Fibroblast of skin of scalp (primary cell): ENCODE data around the gene ERG.

Source experiments
- DNase-seq: peaks from one replicate; pipeline ENCODE4 v3.0.0-alpha.2; 2013

The ERG gene

DNA sequence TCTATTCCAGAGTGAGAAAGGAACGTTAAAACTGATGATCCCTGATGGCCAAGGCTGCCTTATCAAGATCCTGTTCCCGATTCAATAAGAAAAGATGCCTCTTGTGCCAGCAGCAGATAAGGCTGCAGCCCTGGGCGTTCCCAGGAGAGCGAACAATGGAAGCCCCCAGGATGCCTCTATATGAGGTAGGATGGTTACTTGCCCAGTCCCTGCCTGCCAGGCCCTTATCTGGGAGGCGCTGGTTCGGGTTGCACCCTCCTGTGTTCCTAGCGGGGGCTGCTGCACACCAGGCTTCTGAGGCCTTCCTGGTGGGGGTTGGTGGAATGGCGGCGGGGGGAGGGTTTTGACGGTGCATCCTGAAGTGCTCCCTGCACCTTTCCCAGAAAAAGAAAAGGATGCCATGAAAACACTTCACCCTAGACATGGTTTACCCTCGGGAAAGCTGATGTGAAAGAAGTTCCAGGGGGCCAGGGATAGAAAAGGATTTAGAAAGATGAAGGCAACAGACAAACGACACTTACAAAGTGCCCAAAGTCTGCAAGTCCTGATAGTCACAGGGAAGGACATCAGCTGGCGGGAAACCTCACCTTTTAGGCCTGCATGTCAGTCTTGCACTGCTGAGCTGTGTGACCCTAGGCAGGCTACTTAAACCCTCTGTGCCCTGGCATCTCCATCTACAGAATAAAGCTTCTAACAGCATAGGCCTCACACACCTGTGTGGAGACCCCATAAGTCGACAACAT lies 141.2 kb downstream of the ERG start:
- DNase-seq, result no peak

DNA sequence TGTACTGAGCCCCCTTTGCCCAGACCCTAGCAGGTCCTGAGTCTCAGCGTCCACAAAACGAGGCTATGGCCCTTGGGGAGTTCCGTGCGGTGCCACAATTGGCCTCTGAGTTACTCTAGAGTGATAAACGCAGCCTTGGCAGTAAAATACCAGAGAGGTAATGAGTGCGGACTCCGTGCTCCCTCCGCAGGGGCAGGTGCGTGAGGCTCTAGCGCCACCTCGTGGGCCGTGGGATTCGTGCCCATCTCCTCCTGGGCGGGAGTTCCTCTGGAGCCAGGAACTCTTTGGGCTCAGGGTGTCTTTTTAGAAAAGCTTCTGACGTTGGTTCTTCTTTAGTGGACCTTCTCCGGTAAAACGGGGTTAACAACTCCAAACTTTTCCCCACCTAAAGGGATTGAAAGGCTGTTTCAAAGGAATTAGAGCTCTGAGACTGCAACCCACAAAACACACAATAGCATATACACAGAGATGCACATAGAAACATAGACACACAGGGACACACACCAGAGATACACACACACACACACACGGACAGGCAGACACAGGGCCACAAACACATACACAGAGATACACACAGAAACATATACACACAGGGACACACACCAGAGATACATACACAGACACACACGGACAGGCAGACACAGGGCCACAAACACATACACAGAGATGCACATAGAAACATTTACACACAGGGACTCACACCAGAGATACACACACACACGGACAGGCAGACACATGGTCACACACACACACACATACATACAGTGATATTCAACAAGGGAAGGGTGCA lies 142.1 kb downstream of the ERG start:
- DNase-seq, result peak; percentile 82

DNA sequence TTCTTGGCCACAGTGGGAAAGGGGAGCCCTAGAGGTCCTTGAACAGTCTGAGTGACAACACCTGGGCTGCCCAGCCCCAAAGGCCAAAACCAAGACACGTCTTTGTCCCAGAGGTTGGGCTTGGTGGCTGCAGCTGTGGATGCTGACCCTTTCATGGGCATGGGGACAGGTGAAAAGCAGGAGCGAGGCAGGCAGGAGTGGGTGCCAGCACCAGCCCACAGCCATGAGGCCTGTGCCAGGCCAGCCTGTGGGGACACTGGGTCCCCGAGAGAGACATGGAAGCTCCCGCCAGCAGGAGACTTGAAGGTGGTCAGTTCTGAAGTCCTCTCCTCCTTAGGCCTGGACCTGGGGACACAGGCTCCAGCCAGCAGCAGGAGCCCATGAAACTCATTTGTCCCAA lies 142.9 kb downstream of the ERG start:
- DNase-seq, result no peak

DNA sequence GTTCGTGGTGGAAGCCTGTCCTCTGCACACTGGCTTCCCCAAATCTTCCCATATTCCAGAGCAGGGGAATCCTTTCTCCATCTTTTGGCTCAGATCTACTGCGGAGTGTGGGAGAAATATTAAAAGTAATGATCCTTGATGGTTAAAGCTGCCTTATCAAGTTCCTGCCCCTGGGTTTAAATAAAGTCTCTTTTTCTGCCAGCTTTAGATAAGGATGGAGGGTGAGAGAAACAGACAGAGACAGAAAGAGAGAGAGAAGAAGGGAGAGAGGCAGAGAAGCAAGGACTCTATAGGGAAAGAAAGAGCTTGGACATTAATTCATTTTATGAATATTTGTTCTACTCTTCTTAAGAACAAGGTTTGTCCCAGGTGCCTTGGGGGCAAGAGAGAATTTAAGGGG lies 143.5 kb downstream of the ERG start:
- no peak for DNase-seq

DNA sequence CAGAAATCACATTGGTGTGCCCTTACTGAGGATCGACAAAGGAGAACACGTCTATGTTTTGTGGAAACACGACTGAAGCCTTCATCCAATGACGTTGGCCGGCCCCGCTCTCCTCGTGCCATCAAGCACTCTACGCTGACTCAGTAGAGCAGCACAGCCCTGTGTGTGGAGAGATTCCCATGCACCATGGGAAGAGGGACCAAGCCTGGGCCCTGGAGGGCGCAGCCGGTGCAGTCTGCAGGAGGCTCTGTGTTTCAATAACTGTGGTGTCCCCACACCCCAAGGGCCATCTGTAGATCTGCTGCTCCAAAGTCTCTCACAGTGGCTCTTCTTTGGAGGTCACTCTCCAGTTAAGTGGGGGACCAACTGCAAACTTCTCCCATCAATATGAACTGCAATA lies 144.0 kb downstream of the ERG start:
- DNase-seq, result no peak

DNA sequence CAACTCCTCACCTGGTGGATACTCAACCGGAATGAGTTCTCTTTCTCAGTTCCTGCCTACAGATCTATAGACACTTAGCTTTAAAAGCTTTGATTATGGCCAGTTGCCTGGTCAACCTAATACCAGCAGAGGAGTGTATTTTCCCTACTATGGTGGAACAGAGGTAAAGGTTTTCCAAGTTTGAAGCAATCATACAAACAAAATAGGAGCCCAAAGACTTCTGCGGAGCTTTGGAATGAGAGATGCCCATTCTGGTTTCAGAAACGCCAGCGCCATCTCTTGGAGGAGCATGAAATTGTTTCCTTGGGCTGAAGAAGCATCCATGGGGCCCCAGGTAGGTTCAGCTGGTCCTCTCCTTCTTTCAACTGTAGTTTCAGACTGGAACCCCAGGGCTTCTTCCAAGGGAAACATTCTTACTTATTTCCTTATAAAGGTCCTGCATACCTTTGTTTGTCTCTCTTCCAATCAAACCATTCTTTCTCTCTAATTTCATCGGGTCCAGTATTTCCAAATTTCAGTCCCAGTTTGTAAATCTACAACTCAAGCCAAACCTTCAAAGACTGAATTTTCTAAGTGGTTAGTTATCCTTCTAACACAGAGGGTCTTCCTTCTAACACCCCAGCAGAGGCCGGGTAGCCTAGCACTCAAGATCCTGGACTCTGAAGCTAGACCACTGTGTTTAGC lies 145.6 kb downstream of the ERG start:
- peak; percentile 86 for DNase-seq

DNA sequence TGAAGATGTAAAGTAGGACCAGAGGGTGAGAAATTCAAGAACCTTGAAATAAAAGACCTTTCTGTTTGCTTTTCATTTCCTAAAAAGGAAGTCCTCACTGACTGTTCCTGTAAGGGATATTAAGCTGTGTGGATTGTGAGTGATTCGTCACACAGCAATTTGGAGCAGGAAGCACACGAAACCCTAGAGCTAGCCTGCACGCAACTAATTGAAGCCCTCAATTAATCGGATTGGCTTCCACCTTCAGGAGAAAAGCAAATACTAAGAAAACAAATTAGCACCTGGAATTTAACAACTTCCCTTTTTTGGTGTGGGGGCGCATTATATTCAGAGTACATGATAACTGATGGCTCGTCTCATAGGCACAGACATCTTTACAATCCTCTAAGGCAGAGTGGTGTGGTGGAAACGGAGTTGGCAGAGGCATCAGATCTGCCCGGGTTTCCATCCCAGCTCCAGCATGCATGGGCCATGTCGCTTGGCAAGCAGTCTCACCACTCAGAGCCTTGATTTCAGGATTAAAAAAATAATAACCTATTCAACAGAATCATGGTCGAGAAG lies 146.2 kb downstream of the ERG start:
- DNase-seq, result peak; percentile 97

DNA sequence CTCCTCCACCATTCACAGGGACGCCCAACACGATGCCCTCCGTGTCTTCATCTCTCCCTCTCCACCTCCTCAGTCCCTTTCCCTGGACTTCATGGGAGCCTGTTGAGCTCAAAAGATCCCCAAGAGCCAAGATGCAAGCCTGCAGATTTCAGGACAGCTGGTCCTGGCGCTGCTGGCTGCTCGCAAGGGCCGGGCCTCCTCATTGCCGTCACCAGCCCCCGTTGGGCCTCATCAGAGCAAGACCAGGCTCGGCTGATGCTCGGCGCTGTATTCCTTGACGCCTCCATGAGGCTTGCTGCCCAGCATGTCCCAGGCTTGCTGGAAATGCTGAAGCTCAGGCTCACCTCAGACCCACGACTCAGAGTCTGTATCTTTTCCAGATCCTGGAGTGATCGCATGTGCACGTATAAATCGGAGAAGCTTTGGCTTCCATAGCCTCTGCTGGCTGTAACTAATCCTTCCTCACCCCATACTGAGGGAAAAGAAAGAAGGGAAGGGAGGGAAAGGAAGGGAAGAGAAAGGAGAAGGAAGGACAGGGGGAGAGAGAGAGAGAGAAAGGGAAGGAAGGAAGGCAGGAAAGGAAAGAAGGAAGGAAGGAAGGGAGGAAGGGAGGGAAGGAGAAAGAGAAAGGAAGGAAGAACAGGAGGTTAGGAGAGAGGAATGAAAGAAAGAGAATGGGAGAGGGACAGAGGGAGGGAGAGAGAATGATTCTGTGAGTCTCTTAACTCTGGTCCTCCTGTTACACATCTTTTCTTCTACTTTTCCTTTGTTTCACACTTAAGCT lies 146.9 kb downstream of the ERG start:
- DNase-seq, result peak; percentile 40

DNA sequence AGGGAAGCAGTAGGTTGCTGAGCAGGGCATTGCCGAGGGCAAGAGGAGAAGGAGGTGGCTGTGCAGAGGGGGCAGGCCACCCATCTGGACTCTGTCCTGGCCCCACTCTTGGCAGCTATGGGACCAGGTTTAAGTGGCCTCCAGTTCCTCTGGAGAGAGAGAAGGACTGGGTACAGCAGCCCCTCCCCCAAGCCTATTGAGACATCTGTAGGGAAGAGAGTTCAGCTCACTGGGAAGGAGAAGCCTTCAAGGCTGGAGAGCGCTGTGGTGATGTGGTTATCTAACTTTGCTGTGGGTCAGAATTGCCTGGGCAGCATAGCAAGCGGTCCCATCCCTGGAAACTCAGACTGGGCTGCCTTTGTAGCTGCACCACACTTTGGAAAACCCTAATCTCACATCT lies 147.6 kb downstream of the ERG start:
- peak; percentile 50 for DNase-seq

DNA sequence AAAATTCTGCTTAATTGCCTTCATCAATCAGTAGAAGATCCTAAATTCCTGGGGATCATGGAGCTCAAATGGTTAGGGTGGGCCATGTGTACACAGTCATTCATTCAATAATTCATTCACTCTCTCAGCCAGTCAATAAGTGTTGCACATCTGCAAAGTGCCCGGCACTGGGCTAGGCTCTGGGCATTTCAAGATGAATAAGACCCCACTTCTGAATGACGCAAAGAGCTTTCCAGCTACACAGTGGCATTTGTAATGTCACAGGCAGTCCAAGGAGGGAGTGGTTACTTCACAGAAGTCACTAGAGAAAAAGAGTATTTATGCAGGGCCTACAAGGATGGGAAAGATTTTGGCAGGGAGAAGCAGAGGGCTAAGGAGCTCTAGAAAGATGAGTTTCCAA lies 148.3 kb downstream of the ERG start:
- no peak for DNase-seq

DNA sequence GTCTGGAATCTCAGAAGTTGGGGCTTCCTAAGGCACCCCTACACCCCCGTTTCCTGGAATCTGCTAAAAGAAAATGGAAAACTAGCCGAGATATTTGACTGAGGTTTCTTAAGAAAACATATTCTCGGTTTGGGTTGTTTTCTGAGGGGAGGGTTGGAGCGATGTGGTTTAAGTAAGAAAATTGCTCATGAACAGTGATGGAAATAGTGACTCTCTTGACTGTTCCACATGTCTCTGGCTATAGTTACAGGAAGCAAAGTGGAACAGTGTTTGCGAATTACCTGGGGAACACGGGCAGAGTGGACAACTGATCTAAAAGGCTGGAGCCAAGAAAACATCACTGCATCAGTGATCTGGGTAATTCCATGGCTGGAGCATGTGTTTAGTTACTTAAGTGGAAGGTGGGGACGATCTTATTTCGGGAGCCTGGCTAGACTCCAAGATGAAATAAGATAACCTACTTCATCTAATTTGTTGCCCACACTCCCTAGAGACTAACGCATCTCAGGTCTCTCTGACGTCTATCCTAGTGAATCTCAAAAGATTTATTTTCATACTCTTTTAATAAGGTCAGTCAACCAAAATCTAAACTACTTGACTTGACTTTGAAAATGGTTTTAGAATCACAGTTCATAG lies 149.0 kb downstream of the ERG start:
- DNase-seq, result peak; percentile 94

DNA sequence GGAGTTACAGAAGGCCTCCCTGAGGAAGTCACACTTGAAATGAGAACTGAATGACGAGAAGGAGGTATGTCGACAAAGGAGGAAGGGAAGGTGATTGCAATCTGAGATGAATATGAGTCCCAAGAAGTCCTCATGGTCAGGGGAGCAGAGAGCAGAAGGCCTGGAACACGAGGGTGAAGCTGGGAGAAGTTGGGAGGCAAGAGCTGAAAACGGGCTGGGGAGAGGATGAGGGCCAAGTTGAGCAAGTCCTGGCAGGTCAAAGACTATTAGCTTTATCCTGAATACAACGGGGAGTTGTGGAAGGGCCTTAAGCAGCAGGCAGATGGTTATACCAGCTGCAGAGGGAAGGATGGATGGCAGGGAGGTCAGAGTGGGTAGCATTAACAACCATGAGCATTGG lies 152.0 kb downstream of the ERG start:
- DNase-seq, result no peak

DNA sequence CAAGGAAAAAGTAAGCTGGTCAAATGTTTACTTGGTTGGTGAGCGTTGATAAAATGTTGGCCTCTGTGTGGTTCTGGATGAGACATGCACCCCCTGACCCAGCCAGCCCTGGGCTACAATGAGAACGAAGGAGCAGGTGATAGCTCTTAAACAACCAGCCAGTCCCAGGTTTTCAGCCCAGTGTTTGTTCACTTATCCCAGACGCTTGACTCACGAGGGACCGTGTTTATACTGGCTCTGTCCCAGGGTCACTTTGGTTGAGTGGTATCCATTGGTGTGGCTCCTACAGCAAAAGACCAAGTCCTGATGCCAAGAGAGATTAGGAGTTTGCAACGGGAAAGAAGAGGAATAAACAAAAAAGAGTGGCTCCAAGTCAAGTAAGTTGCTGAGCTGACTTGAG lies 154.6 kb downstream of the ERG start:
- DNase-seq, result peak; percentile 57

DNA sequence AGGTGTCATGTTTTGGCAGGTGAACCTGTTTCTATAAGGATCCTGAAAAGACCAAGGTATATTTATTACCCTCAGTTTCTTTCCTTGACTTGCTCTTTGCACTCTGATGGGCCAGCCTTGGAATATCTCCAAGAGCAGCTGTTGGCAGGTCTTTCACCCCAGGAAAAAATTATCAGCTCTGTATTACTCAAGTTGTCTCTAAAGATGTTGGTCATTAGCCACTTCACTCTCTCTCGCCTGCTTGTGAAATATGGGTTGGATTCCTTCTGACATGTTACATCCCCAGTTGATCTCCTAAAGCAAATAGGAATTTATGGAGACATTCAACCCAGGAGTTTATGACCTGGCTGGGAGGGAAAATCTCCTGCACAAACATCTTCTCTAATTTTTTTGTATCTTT lies 155.5 kb downstream of the ERG start:
- DNase-seq, result no peak

DNA sequence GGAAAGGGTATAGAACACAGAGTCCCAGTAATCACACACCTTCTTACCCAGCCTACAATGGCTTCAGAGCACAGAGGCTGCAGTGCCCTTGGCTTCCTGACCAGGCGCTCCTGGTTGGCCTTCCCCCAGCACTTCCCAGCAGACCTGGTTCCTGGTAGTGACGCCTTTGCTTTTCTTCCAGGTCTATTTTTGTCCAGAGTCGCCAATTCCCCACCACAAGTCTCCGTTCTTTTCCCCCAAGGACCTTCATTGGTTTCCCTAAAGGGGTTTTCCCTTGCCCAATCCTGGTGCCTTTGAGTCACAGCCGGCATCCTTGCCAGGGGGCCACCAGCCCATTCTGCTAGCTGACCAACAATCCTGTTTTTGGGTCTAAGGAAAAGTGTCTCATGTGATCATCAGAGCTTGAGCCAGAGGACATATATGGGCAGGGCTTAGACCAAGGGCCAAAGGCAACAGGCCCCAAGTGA lies 156.7 kb downstream of the ERG start:
- DNase-seq, result no peak

DNA sequence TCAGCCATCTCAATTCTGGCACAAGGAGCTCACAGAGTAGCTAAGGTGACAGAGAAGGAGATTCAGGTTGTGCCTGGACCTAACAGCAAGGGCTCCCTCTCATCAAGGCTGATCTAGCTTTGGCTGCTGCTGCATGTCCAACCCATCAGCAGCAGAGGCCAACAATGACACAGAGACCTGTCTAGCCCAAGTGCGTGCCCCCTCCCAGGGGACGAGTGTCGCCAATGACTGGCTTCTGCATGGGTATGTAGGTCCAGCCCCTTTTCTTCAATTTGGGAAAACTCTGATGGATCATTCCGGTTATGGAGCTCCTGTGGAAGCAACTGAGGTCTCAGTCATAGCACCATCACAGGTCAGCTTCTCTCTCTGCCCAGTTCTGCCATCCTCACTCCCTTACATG lies 158.1 kb downstream of the ERG start:
- no peak for DNase-seq

DNA sequence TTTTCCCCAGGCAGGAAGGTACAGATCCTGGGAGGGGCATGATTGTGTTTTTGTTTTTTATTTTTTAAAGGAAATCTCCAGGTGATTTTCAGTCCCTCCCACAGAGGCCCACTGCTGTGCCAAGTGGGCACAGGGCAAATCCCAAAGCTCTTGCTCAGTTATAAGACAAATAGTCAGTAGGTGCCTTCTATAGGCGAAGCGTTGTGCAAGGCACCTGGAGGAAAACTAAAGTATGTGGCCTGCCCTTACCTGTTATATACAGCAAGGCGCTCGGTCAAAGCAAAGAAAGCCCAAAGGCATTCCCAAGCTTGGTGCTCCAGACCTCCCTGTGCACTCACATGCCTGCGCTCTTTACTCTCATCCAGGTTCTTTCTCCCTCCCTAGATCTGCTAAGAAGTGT lies 160.5 kb downstream of the ERG start:
- no peak for DNase-seq

DNA sequence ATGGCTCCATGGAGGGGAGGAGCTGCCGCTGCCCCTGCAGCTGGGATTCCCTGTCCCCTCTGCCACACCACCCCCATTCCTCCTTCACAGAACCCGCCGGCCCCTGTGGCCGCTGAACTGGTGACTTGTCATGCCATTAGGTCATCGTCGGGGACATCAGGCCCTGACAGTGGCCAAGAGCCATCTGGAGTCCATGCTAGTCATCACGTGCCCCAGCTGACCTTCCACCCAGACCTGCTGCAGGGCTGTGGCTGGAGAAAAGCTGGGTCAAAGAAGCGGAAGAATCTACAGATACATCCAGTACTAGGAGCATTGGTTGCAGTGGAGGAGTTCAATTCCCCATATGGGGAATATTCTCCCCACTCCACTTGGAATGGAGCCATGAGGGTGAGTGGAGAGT lies 163.4 kb downstream of the ERG start:
- no peak for DNase-seq

DNA sequence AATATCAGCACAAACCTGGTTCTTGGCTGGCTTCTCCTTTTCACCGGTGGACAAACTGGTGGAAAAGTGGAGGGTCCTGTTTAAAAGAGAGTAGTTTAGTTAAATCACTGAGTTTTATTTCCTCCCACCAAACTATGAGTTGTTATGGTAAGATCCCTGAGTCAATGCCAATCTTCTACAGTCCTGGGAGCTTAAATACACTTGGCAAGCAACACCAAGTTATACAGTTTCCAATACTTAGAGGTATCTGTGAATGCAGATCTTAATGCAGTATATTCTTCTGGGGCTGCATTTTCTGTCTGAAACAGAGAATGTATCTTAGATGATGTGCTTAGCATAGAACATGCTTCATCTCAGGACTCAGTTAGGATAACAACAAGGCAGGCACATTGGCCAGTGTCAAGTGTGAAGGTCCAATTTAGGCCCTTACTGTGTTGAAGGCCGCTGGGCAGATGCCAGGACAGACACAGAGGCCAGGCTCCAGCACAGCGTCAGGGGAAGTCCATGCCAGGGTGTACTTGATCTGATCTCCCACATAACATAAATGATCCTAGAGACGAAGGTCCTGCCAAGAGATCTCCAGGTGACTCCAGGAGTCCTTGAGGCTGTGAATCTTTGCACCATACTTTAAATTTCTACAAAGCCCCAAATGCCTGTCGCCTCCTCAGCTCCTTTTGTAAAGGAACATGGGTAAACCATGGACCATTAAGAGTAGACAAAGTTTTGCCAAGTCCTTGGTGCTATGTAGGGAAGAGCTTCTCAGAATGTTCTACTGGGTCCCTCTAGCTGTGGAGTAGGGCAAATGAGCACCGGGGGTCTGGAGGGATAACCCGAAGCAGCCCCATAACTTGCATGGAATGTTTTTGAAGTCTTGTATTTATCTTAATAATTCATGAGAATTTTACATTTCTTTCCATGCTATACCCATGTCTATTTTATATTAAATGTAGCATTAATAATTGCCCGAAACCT lies 164.7 kb downstream of the ERG start:
- peak; percentile 68 for DNase-seq

DNA sequence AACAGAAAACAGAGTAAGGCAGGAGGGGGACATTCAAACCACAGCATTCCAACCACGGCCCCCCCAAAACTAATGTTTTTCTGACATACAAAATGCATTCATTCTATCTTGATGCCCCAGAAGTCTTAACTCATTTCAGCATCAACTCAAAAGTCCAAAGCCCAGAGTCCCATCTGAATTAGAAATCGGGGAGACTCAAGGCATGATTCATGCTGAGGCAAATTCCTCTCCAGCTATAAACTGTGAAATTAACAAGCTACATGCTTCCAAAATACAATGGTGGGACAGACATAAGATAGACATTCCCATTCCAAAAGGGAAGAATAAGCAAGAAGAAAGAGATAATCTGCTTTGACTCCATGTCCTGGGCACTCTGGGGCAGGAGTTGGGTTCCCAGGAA lies 167.6 kb downstream of the ERG start:
- DNase-seq, result peak; percentile 39
